Tibial nerve (tissue), 4 donors: ENCODE data around the gene RAET1L. TPM values are rescaled to one million over a fixed set of nuclear protein-coding genes. Genes with fewer than 3 reads are reported as not detected.
"Not testable (repeated sequence)": the region's sequence is repeated elsewhere in the genome, so short reads cannot be mapped to it uniquely, and the experiment has no call there.

Experiments
- DNase-seq, 2 donors: peaks; one replicate each; pipeline ENCODE4 v3.0.0-alpha.2; 2019; ENCODE audit warnings: low spot score in 2 of 2
- H3K27ac ChIP-seq, 4 donors: fragments of 200-600 bp; sonication (generic) in 3 of 4; one replicate each; pipeline ENCODE4 v1.5.1; 2017 to 2019; ENCODE audit warnings: mild to moderate bottlenecking in 1 of 4
- H3K27me3 ChIP-seq, 2 donors: fragments of 200-600 bp; sonication (generic) in 1 of 2; one replicate each; pipeline versions ENCODE4 v1.5.1 to v1.6.0; 2017 to 2019
- H3K36me3 ChIP-seq, 3 donors: fragments of 200-600 bp; sonication (generic); one replicate each; pipeline ENCODE4 v1.5.1; 2018 to 2019
- H3K4me1 ChIP-seq, 4 donors: fragments of 200-600 bp; sonication (generic) in 3 of 4; one replicate each; pipeline ENCODE4 v1.5.1; 2017 to 2019
- H3K4me3 ChIP-seq, 4 donors: fragments of 200-600 bp; sonication (generic) in 3 of 4; one replicate each; pipeline ENCODE4 v1.5.1; 2017 to 2019; ENCODE audit warnings: mild to moderate bottlenecking in 1 of 4, moderate library complexity in 1 of 4
- H3K9me3 ChIP-seq, 4 donors: fragments of 200-600 bp; sonication (generic) in 3 of 4; one replicate each; pipeline ENCODE4 v1.5.1; 2017 to 2019
- CTCF ChIP-seq, 5 experiments: fragments of 200-600 bp in 3 of 5; fragments of 450-650 bp in 2 of 5; sonication (generic) in 3 of 5; IDR thresholded peaks; one replicate each; pipeline ENCODE4 v1.5.1; 2016 to 2019; ENCODE audit warnings: antibody characterized with exemption in 5 of 5, mild to moderate bottlenecking in 3 of 5, moderate library complexity in 2 of 5
- EP300 ChIP-seq, 2 donors: sonication (generic); formaldehyde crosslinking; IDR thresholded peaks; one replicate each; pipeline ENCODE4 v1.6.1; 2017; ENCODE audit warnings: antibody characterized with exemption in 2 of 2, mild to moderate bottlenecking in 1 of 2
- POLR2A ChIP-seq, 2 donors: fragments of 450-650 bp; IDR thresholded peaks; one replicate each; pipeline ENCODE4 v1.6.1; 2017; ENCODE audit warnings: antibody characterized with exemption in 2 of 2, mild to moderate bottlenecking in 2 of 2, moderate library complexity in 2 of 2
- WGBS, 2 donors: methylation state at CpG; one replicate each; pipeline ENCODE4 v1.1.5; 2018; 5-methylcytosine and 5-hydroxymethylcytosine counted together
- total RNA-seq, 4 donors: library from RNA; depleted of rRNA; stranded (reverse); fragments of >200 nt; gene quantifications; one replicate each; pipeline ENCODE4 v1.1.0, GENCODE V29; 2016

RAET1L gene
- total RNA-seq, 4 donors from 2014 or later: not detected

- Histone ChIP-seq H3K4me1 (no peaks in the 10 kb centered on the region), H3K4me3 (no peak overlapping the region), H3K27me3 (peaks cover 0 to 67% of the 10 kb centered on the region in 2 donors), H3K9me3 (no peaks in the 10 kb centered on the region), H3K36me3 (no peaks in the 10 kb centered on the region), H3K27ac (no peak overlapping the region)
- no peak for DNase-seq
- TF ChIP-seq CTCF (IDR thresholded peaks at IDR 0.05) (no peak), POLR2A (IDR thresholded peaks at IDR 0.05) (no peak), EP300 (IDR thresholded peaks at IDR 0.05) (no peak)
These were observed 49.9 kb downstream of the RAET1L start for GRCh38 chr6:149975400-149975799.

GRCh38 chr6:149974825-149975224 is 50.5 kb downstream of the RAET1L start:
- WGBS, 2 donors: 51 to 55% methylated on average over 3 of the region's 3 CpGs
- no peak for TF ChIP-seq POLR2A (IDR thresholded peaks at IDR 0.05)
- TF ChIP-seq CTCF (IDR thresholded peaks at IDR 0.05): no peak
- TF ChIP-seq EP300 (IDR thresholded peaks at IDR 0.05): no peak
- Histone ChIP-seq H3K27ac (no peak overlapping the region), H3K4me3 (no peak overlapping the region), H3K27me3 (peaks cover 0 to 68% of the 10 kb centered on the region in 2 donors), H3K36me3 (no peaks in the 10 kb centered on the region), H3K4me1 (no peaks in the 10 kb centered on the region), H3K9me3 (no peaks in the 10 kb centered on the region)
- DNase-seq: no peak

GRCh38 chr6:149974394-149974793 is 50.9 kb downstream of the RAET1L start:
- not testable (repeated sequence) for H3K4me1 ChIP-seq, H3K9me3 ChIP-seq, H3K4me3 ChIP-seq, DNase-seq, H3K36me3 ChIP-seq, H3K27ac ChIP-seq
- H3K27me3 ChIP-seq: peaks cover 0 to 71% of the 10 kb centered on the region in 2 donors
- 58 to 62% methylated on average over 6 of the region's 6 CpGs for WGBS, 2 donors

GRCh38 chr6:149969635-149970034 is 55.7 kb downstream of the RAET1L start:
- Histone ChIP-seq H3K9me3 (no peaks in the 10 kb centered on the region), H3K27me3 (peaks cover 0 to 83% of the 10 kb centered on the region in 2 donors), H3K4me3 (no peak overlapping the region), H3K4me1 (peaks cover 0 to 12% (median 8%) of the 10 kb centered on the region in 4 donors), H3K27ac (no peak overlapping the region), H3K36me3 (no peaks in the 10 kb centered on the region)
- DNase-seq: no peak
- TF ChIP-seq CTCF (IDR thresholded peaks at IDR 0.05): no peak
- no peak for TF ChIP-seq EP300 (IDR thresholded peaks at IDR 0.05)
- 81 to 84% methylated on average over 2 of the region's 2 CpGs for WGBS, 2 donors

- not testable (repeated sequence) for H3K4me3 ChIP-seq, DNase-seq, H3K9me3 ChIP-seq, H3K27ac ChIP-seq, H3K36me3 ChIP-seq
- H3K27me3 ChIP-seq: peaks cover 5 to 83% of the 10 kb centered on the region in 2 donors
- peaks cover 0 to 19% (median 15%) of the 10 kb centered on the region in 4 donors for H3K4me1 ChIP-seq
- 72 to 77% methylated on average over 2 of the region's 2 CpGs for WGBS, 2 donors
These were observed 56.4 kb downstream of the RAET1L start for GRCh38 chr6:149968909-149969308.

Other genes starting within 250 kb of the RAET1L start
- gene LRP11, start 161.2 kb downstream of the RAET1L start, total RNA-seq: 10 to 100 TPM; 14.1 to 41.8 (median 31.7) TPM
- 1 to 10 TPM in 1 of 4 donors, under 1 TPM in 2, not detected in 1; 0.30 to 1.6 (median 0.44) TPM for gene RAET1E, start 127.4 kb downstream of the RAET1L start, total RNA-seq
- gene RAET1G, start 102.4 kb downstream of the RAET1L start, total RNA-seq: 1 to 10 TPM in 1 of 4 donors, not detected in 3; 1.5 TPM
- gene ULBP2, start 83.5 kb downstream of the RAET1L start, total RNA-seq: under 1 TPM in 1 of 4 donors, not detected in 3; 0.22 TPM
- under 1 TPM in 1 of 4 donors, not detected in 3; 0.21 TPM for gene ULBP1, start 61.6 kb downstream of the RAET1L start, total RNA-seq
- gene ULBP3, start 43.6 kb upstream of the RAET1L start, total RNA-seq: 1 to 10 TPM in 2 of 4 donors, not detected in 2; 3.1 to 5.4 TPM
- under 1 TPM in 1 of 4 donors, not detected in 3; 0.42 TPM for gene PPP1R14C, start 117.5 kb upstream of the RAET1L start, total RNA-seq